GM12873 (cell line): ENCODE results near the gene STING1.

ENCODE experiments used
- TF ChIP-seq, protein P1 (sequence below): IDR thresholded peaks from 2 replicates; pipeline ENCODE4 v1.5.1; 2012; ENCODE audit warnings: low read depth, mild to moderate bottlenecking, moderate library complexity, low read length, control low read depth; ENCODE audit not compliant: insufficient read depth; ENCODE audit errors: missing control alignments

The STING1 gene

GRCh38 chr5:139431706-139432105 is 50.9 kb downstream of the STING1 start:
- TF ChIP-seq, protein P1, sequence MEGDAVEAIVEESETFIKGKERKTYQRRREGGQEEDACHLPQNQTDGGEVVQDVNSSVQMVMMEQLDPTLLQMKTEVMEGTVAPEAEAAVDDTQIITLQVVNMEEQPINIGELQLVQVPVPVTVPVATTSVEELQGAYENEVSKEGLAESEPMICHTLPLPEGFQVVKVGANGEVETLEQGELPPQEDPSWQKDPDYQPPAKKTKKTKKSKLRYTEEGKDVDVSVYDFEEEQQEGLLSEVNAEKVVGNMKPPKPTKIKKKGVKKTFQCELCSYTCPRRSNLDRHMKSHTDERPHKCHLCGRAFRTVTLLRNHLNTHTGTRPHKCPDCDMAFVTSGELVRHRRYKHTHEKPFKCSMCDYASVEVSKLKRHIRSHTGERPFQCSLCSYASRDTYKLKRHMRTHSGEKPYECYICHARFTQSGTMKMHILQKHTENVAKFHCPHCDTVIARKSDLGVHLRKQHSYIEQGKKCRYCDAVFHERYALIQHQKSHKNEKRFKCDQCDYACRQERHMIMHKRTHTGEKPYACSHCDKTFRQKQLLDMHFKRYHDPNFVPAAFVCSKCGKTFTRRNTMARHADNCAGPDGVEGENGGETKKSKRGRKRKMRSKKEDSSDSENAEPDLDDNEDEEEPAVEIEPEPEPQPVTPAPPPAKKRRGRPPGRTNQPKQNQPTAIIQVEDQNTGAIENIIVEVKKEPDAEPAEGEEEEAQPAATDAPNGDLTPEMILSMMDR = no peak

DNA sequence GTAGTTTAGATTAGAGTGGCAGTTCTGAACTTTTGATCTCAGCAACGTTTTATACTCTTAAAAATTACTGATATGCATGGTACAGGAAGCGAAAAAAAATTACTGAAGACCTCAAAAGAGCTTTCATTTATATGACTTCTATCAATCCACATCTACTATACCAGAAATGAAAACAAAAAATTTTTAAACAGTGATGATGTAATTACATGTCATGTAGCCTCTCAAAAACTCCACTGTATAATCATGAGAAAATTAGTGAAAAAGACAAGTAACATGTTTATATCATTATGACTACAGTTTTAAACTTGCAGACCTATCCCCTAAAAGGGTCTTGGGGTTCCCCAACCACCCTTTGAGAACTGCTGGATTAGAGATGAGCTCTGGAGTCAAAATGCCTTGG is 52.5 kb downstream of the STING1 start:
- TF ChIP-seq, protein P1 = no peak

- TF ChIP-seq, protein P1 = no peak
Measured at GRCh38 chr5:139426203-139426885, 56.2 kb downstream of the STING1 start.
